ENCODE measurements around the gene TIGD2. TPM values are rescaled to one million over a fixed set of nuclear protein-coding genes. Genes with fewer than 3 reads are reported as not detected.

The TIGD2 gene
- total RNA-seq (2022; extraction: Qiagen RNA extraction), result 4.2 to 7.1 TPM (median 5.0 TPM) in 5 replicates

DNA sequence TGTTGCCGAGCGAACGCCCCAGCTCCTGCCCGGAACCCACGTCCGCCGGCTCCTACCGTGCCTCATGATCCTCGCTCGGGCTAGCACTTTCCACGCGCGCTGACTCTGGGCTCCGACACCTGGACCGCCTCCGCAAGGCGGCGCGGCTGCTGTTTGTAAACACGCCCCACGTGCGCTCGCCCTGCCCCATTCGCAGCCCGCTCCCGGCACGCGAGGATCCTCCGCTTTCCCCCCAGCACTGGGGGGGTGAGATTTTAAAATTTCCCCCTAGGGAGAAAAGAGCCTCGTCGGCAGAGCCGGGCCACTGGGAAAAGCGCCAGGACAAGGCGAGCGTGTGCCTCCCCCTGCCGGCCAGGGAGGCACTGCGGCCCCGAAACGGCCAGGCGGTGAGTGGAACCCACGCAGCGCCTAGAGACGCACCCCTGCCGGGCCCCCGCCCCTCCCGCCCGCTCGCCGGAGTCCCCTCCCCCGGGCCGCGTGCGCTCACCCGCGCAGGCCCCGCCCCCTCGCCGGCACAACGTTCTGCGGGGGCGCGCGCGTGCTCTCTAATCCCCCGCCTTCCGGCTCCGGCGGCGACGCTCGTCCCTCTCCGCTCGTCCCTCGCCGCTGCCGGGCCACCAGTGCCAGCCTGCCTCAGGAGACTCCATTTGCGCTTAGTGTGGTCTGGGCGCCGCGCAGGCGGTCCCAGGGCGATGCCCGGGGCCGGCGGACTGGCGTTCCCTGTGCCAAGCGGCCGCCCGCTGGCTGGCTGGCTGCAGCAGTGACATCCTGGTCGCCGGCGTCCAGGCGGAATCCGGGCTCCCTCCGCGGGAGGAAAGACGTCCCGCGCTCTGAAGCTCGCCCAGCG is at the start of gene TIGD2:
Gene TIGD2, plus strand, starts transcription at position 548 of the 847 bp plus-strand sequence. CDS start 1,442 bp downstream, outside the sequence.

Other genes with a start within 250 kb of the TIGD2 start
- gene FAM13A, start 54.3 kb upstream of the TIGD2 start, total RNA-seq (2022; extraction: Qiagen RNA extraction), result 4.6 to 6.2 TPM (median 5.6 TPM) in 5 replicates
- gene GPRIN3, start 196.3 kb downstream of the TIGD2 start, total RNA-seq (2022; extraction: Qiagen RNA extraction), result 2.8 to 5.9 TPM (median 4.7 TPM) in 5 replicates